ENCODE measurements around the gene LPAR6. TPM values are rescaled to one million over a fixed set of nuclear protein-coding genes. Genes with fewer than 3 reads are reported as not detected.

The LPAR6 gene
- total and polyA plus RNA-seq, 2 of the 13 experiments (the other 11 are each of a cell fraction or from before 2014, with no cell fraction given), result 24.4 to 149 TPM

GRCh38 chr13:48412881-48413351 is at the start of gene LPAR6 (continued):
- TF ChIP-seq THYN1 (CRISPR knock-in tag; IDR thresholded peaks at IDR 0.05; ENCODE audit: borderline replicate concordance, low read depth) (no peak), HMG20A (CRISPR knock-in tag; IDR thresholded peaks at IDR 0.05; ENCODE audit: borderline replicate concordance) (peak; percentile 81; the same call in 1 of the 2 replicates), NKX3-1 (CRISPR knock-in tag; IDR thresholded peaks at IDR 0.05) (no peak), ZNF792 (CRISPR knock-in tag; IDR thresholded peaks at IDR 0.05) (peak; percentile 76; the same call in 1 of the 2 replicates), ZNF101 (CRISPR knock-in tag; IDR thresholded peaks at IDR 0.05; ENCODE audit: borderline replicate concordance, low read depth) (no peak), RARA (CRISPR knock-in tag; IDR thresholded peaks at IDR 0.05) (peak; percentile 70; the same call in 1 of the 2 replicates), RFXAP (CRISPR knock-in tag; IDR thresholded peaks at IDR 0.05; ENCODE audit: borderline replicate concordance) (0 out of 2 replicates have a peak, but pooled peaks have one; percentile 34), ZNF552 (CRISPR knock-in tag; IDR thresholded peaks at IDR 0.05; ENCODE audit: borderline replicate concordance) (no peak), HNRNPUL1 (IDR thresholded peaks at IDR 0.05; ENCODE audit: low read depth, low read length) (no peak), NR0B2 (CRISPR knock-in tag; IDR thresholded peaks at IDR 0.05) (no peak), ZBTB20 (CRISPR knock-in tag; IDR thresholded peaks at IDR 0.05; ENCODE audit: borderline replicate concordance, low read depth) (peak; percentile 68; the same call in 1 of the 2 replicates), ZNF569 (CRISPR knock-in tag; IDR thresholded peaks at IDR 0.05; ENCODE audit: borderline replicate concordance) (no peak), TBX2 (CRISPR knock-in tag; IDR thresholded peaks at IDR 0.05; ENCODE audit: borderline replicate concordance) (peak; percentile 47; the same call in 1 of the 2 replicates), ZNF589 (CRISPR knock-in tag; conservative IDR thresholded peaks at IDR 0.05) (no peak), FOXP4 (CRISPR knock-in tag; IDR thresholded peaks at IDR 0.05) (peak; percentile 85), ZNF407 (CRISPR knock-in tag; IDR thresholded peaks at IDR 0.05; ENCODE audit: not compliant biosample characterization) (no peak), SPEN (CRISPR knock-in tag; IDR thresholded peaks at IDR 0.05; ENCODE audit: low read depth) (no peak), ZKSCAN1 (IDR thresholded peaks at IDR 0.05; ENCODE audit: low read length) (no peak), PITX1 (CRISPR knock-in tag; IDR thresholded peaks at IDR 0.05) (no peak), MAFK (conservative IDR thresholded peaks at IDR 0.05 in 1 of 2, IDR thresholded peaks at IDR 0.05 in 1 of 2; ENCODE audit: low read length in 2 of 2) (no peak), ZNF121 (CRISPR knock-in tag; IDR thresholded peaks at IDR 0.05) (no peak)

Measured in HepG2 (cell line).